HG02840 (cell line): ENCODE measurements around the gene CD274.
"Not testable (repeated sequence)": the region's sequence is repeated elsewhere in the genome, so short reads cannot be mapped to it uniquely, and the experiment has no call there.

ENCODE experiments used
- ATAC-seq: cut with Tn5 transposase; IDR thresholded peaks from one replicate; pipeline ENCODE4 v1.9.1; 2021; ENCODE audit warnings: mild to moderate bottlenecking, moderate library complexity, moderate number of reproducible peaks; ENCODE audit not compliant: unreplicated experiment, low FRiP score

CD274 gene

GRCh38 chr9:5437254-5438216 lies 12.8 kb upstream of the CD274 start, which contains the start of gene PLGRKT:
Gene PLGRKT, minus strand, starts transcription at chr9:5437925. Its CDS starts 5,948 bp downstream, at chr9:5431977.
- ATAC-seq = peak; percentile 87

GRCh38 chr9:5438301-5439162 lies 11.8 kb upstream of the CD274 start:
- ATAC-seq = peak; percentile 31

- ATAC-seq = no peak
These were observed 9.9 kb upstream of the CD274 start for GRCh38 chr9:5440426-5440825.

GRCh38 chr9:5441043-5441442 lies 9.3 kb upstream of the CD274 start:
- no peak for ATAC-seq

- no peak for ATAC-seq
These were observed 7.8 kb upstream of the CD274 start for GRCh38 chr9:5442400-5443011.

- ATAC-seq = no peak
These were observed 6.5 kb upstream of the CD274 start for GRCh38 chr9:5443850-5444249.

GRCh38 chr9:5445096-5445495 lies 5.2 kb upstream of the CD274 start:
- not testable (repeated sequence) for ATAC-seq

GRCh38 chr9:5445886-5446285 lies 4.5 kb upstream of the CD274 start:
- ATAC-seq = no peak

GRCh38 chr9:5446451-5447236 lies 3.7 kb upstream of the CD274 start:
- no peak for ATAC-seq

- no peak for ATAC-seq
These were observed 3.0 kb upstream of the CD274 start for GRCh38 chr9:5447337-5447736.

- ATAC-seq = no peak
These were observed 2.3 kb upstream of the CD274 start for GRCh38 chr9:5448016-5448415.

GRCh38 chr9:5448461-5449435 lies 1.6 kb upstream of the CD274 start:
- ATAC-seq = no peak

- ATAC-seq = no peak
These were observed 602 bp upstream of the CD274 start for GRCh38 chr9:5449521-5450358.

GRCh38 chr9:5452286-5452609 lies 1.9 kb downstream of the CD274 start:
- ATAC-seq = no peak

- ATAC-seq = no peak
These were observed 2.7 kb downstream of the CD274 start for GRCh38 chr9:5453004-5453403.

GRCh38 chr9:5453673-5454072 lies 3.3 kb downstream of the CD274 start:
- no peak for ATAC-seq

- ATAC-seq = peak; percentile 32
These were observed 4.8 kb downstream of the CD274 start for GRCh38 chr9:5455181-5455580.

GRCh38 chr9:5459289-5459829 lies 9.0 kb downstream of the CD274 start:
- ATAC-seq = no peak
